ENCODE data around the gene CMTM8. TPM values are rescaled to one million over a fixed set of nuclear protein-coding genes. Genes with fewer than 3 reads are reported as not detected.

CMTM8 gene
- total and polyA plus RNA-seq, 2 experiments from 2014 or later = 19.9 to 24.5 TPM

DNA sequence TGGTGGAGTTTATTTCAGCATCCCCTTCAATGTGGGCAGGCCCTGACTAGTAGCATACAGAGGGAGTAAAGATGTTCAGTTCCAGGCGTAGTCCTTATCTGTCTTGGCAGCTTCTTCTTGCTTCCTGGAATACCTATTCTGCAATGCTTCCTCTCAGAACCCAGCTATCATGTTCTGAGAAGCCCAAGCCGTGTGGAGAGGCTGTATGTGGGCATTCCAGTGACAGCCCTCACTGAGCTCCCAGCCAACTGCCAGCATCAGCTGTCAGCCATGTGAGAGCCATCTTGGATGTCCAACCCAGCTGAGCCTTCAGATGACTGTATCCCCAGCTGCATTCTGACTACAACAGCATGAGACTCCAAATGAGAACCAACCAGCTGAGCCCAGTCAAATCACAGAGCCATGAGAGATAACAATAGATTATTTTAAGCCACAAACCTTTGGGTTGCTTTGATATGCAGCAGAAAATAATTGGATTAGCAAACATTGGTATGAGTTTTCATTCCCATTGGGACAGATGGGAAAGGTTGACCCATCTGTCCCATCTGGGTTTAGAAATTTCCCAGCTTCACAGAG is 144.7 kb downstream of the CMTM8 start:
- Histone ChIP-seq H3K9me2 (ENCODE audit: insufficient read depth) (no peaks in the 10 kb centered on the region), H3K27me3 (ENCODE audit: insufficient read depth) (no peaks in the 10 kb centered on the region), H3K79me2 (replicated peaks; ENCODE audit: insufficient read depth) (no peaks in the 10 kb centered on the region), H2AFZ (no peak overlapping the region), H3K4me2 (no peak overlapping the region), H3K36me3 (ENCODE audit: insufficient read depth) (no peaks in the 10 kb centered on the region), H3K27ac (ENCODE audit: low read depth) (no peak overlapping the region), H3K4me3 (no peak overlapping the region), H3F3A (replicated peaks; ENCODE audit: low read depth) (no peaks in the 10 kb centered on the region; the same call in 1 of the 2 replicates), H3K4me1 (ENCODE audit: insufficient read depth) (no peaks in the 10 kb centered on the region), H4K20me1 (replicated peaks; ENCODE audit: insufficient read depth) (no peaks in the 10 kb centered on the region)
- no peak for ATAC-seq
- Mint-ChIP-seq H3K27me3 (ENCODE audit: insufficient read depth, low read depth, poor library complexity) (no peaks in the 10 kb centered on the region), H3K4me3 (no peak overlapping the region), H3K4me1 (peaks cover 6% of the 10 kb centered on the region; the same call in 1 of the 3 replicates), H3K27ac (no peak overlapping the region), H3K36me3 (ENCODE audit: low read depth) (no peaks in the 10 kb centered on the region), H3K9me3 (no peaks in the 10 kb centered on the region)
- DNase-seq (ENCODE audit: low spot score) = no peak
- TF ChIP-seq POLR2AphosphoS5 (IDR thresholded peaks at IDR 0.05; ENCODE audit: low read depth) (no peak), ZNF331 (CRISPR knock-in tag; IDR thresholded peaks at IDR 0.05; ENCODE audit: low read depth) (peak; percentile 66; the same call in 1 of the 2 replicates)

- DNase-seq (ENCODE audit: low spot score) = peak; percentile 52
- Histone ChIP-seq H3K4me2 (no peak overlapping the region), H3F3A (replicated peaks; ENCODE audit: low read depth) (no peaks in the 10 kb centered on the region; the same call in 1 of the 2 replicates), H3K4me1 (ENCODE audit: insufficient read depth) (no peaks in the 10 kb centered on the region), H3K79me2 (replicated peaks; ENCODE audit: insufficient read depth) (no peaks in the 10 kb centered on the region), H3K36me3 (ENCODE audit: insufficient read depth) (no peaks in the 10 kb centered on the region), H3K4me3 (no peak overlapping the region), H2AFZ (peak overlapping the region; percentile 84; the same call in 1 of the 2 replicates), H4K20me1 (replicated peaks; ENCODE audit: insufficient read depth) (no peaks in the 10 kb centered on the region), H3K9me2 (ENCODE audit: insufficient read depth) (no peaks in the 10 kb centered on the region), H3K27ac (ENCODE audit: low read depth) (no peak overlapping the region), H3K27me3 (ENCODE audit: insufficient read depth) (no peaks in the 10 kb centered on the region)
- Mint-ChIP-seq H3K27ac (no peak overlapping the region), H3K9me3 (no peaks in the 10 kb centered on the region), H3K36me3 (ENCODE audit: low read depth) (no peaks in the 10 kb centered on the region), H3K4me3 (no peak overlapping the region), H3K27me3 (ENCODE audit: insufficient read depth, low read depth, poor library complexity) (no peaks in the 10 kb centered on the region), H3K4me1 (peaks cover 6% of the 10 kb centered on the region; the same call in 1 of the 3 replicates)
- peak; percentile 53 for ATAC-seq
- TF ChIP-seq ZNF114 (CRISPR knock-in tag; IDR thresholded peaks at IDR 0.05) (no peak), EZH2phosphoT487 (IDR thresholded peaks at IDR 0.05; ENCODE audit: unreplicated experiment) (no peak), NANOG (IDR thresholded peaks at IDR 0.05; ENCODE audit: borderline replicate concordance) (no peak), ETS1 (IDR thresholded peaks at IDR 0.05) (no peak), STAT1 (IDR thresholded peaks at IDR 0.05; ENCODE audit: unreplicated experiment) (no peak), EZH2 (IDR thresholded peaks at IDR 0.05; ENCODE audit: low read depth, unreplicated experiment) (no peak), ZNF331 (CRISPR knock-in tag; IDR thresholded peaks at IDR 0.05; ENCODE audit: low read depth) (no peak)
- TF ChIP-seq, protein P1, sequence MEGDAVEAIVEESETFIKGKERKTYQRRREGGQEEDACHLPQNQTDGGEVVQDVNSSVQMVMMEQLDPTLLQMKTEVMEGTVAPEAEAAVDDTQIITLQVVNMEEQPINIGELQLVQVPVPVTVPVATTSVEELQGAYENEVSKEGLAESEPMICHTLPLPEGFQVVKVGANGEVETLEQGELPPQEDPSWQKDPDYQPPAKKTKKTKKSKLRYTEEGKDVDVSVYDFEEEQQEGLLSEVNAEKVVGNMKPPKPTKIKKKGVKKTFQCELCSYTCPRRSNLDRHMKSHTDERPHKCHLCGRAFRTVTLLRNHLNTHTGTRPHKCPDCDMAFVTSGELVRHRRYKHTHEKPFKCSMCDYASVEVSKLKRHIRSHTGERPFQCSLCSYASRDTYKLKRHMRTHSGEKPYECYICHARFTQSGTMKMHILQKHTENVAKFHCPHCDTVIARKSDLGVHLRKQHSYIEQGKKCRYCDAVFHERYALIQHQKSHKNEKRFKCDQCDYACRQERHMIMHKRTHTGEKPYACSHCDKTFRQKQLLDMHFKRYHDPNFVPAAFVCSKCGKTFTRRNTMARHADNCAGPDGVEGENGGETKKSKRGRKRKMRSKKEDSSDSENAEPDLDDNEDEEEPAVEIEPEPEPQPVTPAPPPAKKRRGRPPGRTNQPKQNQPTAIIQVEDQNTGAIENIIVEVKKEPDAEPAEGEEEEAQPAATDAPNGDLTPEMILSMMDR (conservative IDR thresholded peaks at IDR 0.05; ENCODE audit: low read depth in 2 of 2) = no peak
Measured at GRCh38 chr3:32384938-32385337, 146.5 kb downstream of the CMTM8 start.
